NK-92 (cell line): ENCODE measurements around the gene EPS15.
"Not testable (repeated sequence)": the region's sequence is repeated elsewhere in the genome, so short reads cannot be mapped to it uniquely, and the experiment has no call there.

Experiments
- DNase-seq: peaks from one replicate; lab custom pipeline; 2025; ENCODE audit not compliant: unreplicated experiment; lab: John Stamatoyannopoulos, UW

The EPS15 gene

GRCh38 chr1:51515982-51516648 lies 3.0 kb downstream of the EPS15 start:
- DNase-seq: no peak

DNA sequence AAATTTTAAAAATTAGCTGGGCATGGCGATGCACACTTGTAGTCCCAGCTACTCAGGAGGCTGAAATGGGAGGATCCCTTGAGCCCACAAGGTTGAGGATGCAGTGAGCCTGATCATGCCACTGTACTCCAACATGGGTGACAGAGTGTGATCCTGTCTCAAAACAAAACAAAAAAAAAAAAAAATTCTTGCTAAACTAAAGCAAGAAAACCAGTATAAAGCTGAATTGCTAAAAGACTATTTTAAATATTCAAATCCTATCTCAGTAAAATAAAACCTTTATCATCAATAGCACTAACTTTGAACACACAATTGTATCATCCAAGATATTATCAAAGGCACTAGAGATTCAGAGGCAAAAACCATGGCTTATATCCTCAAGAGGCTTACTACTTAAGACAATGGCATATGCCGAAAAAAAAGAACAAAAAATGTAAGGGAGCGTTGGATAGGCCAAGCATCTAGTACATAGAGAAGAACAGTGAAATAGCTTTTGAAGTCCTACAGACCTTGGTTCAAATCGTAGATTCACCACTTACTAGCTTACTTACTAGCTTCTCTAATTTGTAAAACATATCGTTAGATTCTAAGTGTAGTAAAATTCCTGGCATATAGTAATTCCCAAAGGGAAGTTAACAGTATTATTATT lies 3.6 kb downstream of the EPS15 start:
- no peak for DNase-seq

GRCh38 chr1:51514733-51515132 lies 4.3 kb downstream of the EPS15 start:
- DNase-seq: no peak

DNA sequence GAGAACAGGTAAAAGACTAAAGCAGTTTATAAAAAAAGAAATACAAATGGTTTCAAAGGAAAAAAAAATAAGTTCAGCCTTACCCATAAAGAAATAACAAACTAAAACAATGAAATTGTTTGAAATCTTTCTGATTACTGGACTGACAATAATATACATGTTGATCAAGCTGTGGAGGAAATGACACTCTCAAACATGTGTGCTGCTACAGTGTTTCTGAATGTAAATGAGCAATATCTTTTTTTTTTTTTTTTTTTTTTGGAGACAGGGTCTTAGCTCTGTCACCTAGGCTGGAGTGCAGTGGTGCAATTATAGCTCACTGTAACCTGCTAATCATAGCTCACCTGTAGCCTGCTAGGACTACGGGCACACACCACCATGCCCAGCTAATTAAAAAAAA lies 6.5 kb downstream of the EPS15 start:
- DNase-seq: no peak

GRCh38 chr1:51512120-51512519 lies 6.9 kb downstream of the EPS15 start:
- no peak for DNase-seq

DNA sequence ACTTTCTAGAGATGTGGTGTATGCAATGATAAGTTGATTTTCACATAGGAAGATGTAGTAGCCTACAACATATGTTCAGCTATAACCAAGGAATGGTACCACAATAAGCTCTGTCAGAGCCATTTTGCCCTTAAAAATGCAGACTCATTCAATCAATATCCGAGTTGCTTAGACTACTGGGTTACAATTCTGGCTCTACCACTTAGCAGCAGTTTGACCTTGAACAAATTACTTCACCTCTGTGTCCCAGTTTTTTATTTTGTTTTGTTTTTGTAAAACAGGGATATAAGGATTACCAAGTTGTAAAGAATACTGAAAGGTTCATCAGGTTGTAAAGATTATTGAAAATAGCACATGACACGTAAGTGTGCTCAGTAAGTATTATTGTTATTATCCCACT lies 9.3 kb downstream of the EPS15 start:
- DNase-seq: no peak

DNA sequence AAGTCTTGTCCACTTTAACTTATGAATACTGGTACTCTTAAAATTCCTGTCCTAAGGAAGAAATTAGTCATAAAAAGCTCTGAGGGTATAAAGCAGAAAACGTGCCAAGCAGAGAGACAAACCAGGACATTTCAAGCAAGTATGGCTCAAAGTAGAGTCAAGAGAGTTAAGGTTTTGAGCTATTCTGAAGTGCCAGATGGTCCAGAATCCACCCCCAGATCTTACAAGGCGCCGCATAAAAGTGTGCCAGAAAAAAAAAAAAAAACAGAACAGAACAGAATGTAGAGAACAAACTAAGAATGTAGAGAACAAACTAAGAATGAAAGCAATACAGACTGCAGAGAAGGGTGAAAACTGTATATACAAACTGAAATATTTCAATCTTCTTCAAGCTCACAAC lies 12.5 kb downstream of the EPS15 start:
- no peak for DNase-seq

- DNase-seq: no peak
Observed at GRCh38 chr1:51504806-51505525, 14.1 kb downstream of the EPS15 start.

DNA sequence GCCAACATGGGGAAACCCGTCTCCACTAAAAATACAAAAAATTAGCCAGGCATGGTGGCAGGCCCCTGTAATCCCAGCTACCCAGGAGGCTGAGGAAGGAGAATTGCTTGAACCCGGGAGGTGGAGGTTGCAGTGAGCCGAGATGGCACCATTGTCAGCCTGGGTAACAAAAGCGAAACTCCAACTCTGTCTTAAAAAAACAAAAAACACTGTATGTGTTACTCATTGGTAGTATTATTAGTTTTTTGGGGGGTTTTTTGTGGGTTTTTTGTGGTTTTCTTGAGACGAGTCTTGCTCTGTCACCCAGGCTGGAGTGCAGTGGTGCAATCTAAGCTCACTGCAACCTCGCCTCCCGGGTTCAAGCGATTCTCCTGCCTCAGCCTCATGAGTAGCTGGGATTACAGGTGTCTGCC lies 17.8 kb downstream of the EPS15 start:
- DNase-seq: not testable (repeated sequence)

GRCh38 chr1:51499694-51500093 lies 19.4 kb downstream of the EPS15 start:
- no peak for DNase-seq

GRCh38 chr1:51498924-51499323 lies 20.1 kb downstream of the EPS15 start:
- DNase-seq: no peak

DNA sequence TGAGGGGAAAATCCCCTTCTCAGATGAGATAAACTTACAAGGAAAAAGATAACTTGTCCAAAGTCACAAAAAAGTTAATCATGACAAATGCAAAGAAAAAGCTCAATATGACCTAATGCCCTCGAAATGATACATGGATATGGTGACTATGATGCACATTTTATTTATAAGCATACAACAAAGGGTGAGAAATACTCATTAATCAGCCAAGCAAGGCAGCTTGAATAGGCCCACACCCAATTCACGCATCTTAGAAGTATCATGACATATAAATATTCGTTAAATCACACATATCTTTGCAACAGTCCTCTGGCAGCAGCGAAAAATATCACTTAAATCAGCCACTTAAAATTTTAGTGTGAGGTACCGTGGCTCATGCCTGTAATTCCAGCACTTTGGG lies 21.7 kb downstream of the EPS15 start:
- no peak for DNase-seq

GRCh38 chr1:51494138-51494830 lies 24.8 kb downstream of the EPS15 start:
- DNase-seq: no peak

DNA sequence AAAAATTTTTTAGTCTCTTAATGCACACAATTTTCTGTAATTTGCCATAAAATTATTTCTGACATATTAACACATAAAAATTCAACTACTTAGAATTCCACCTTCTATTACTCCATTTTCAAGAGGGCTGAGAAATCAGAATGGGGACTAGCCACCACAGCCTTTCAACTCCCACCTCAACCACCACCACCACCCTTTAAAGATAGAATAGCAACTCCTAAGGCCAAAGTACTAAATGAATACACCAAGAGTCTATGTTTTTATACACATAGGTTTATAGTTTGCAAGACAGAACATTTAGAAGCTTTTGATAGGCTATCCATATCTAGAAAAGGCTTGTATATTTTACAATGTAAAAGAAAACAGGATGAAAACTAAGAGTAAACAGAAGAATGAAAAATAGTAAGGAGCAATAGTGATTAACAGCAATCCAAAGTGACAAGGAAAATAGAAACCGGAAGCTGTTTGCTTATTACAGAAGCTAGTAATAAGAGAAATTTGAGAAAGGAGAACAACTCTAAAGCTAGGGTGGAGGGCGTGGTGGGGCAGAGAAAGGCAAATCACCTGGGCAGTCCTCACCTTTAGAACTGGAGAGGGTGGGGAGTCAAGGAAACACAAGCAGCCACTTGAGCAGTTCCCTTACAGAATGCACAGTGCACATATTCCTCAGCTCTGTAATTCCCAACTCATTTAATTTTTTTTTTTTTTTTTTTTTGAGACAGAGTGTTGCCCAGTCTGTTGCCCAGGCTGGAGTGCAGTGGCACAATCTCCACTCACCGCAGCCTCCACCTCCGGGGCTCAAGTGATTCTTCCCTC lies 27.7 kb downstream of the EPS15 start:
- no peak for DNase-seq

DNA sequence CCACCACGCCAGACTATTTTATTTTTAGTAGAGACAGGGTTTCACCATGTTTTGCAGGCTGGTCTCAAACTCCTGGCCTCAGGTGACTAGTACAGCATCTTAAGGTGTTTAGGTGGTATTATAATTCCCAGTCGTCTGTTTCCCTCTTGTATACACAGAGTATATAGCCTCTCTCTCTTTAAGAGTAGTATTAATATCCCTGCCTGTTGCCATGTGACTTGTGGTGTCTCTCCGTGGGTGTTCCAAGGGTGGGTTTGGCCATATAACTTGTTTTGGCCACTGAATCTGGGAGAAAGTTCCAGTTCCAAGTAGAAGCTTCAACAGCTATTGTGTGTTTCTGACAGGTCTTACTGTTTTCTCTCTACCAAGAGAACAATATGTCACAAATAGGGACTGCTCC lies 29.6 kb downstream of the EPS15 start:
- DNase-seq: no peak

DNA sequence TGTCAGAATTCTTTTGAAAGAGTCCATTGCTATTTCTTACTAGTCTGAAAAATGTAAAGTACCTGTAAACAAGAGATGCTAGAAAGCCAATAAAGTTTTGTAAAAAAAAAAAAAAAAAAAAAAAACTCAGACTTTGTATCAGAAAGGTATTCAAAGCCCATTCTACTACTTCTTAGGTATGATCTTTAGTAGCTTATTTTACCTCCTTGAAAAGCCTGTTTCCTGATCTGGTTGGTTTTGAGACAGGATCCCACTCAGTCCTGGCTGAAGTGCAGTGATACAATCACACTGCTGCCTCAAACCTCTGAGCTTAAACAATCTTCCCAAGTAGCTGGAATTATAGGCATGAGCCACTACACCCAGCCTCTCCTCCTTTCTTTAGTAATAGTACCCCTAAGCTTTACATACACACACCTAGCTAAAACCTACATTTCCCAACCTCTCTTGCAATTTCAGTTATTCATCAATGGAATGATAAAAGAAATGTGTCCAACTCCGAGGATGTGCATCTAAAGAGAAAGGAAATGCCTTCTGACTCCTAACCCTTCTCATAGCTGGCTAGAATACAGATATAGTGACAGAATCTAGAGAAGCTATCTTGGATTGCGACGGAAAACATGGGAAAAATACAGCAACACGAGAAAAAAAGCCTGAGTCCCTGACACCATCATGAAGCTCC lies 30.6 kb downstream of the EPS15 start:
- no peak for DNase-seq

DNA sequence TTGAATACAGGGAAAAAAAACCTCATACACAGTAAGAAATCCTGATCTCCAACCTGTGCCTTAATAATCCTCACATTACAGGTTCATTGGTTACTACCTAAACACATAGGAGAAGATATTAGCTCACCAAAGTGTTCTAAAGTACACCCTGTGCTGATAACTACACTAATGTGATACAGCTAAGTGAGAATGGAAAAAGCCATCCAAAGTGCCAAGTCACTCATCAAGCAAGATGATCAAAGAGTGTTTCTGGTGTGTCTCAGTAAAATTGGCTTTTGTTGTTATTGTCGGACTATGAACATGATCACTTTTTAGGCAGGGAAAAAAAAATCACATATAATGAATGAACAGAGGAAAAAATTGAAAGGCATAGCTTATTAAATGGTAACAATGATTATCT lies 31.4 kb downstream of the EPS15 start:
- no peak for DNase-seq

DNA sequence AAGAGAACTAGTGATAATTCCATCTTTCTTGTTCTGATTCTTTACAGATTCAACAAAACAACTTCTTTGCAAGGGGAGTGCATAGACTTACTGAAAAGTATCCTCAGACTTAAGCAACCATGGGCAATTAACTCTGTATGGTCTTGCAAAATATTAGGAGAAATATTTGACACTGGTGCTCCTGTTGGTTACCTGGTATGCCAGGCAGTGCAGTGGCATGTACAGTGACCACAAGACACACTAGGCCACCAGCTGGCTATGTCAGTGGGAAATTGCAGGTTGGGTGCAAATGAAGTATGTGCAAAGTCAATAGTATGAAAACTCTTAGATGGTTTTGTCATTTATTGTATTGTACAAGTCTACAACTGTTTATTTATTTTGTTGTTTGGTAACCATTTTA lies 34.5 kb downstream of the EPS15 start:
- DNase-seq: no peak

DNA sequence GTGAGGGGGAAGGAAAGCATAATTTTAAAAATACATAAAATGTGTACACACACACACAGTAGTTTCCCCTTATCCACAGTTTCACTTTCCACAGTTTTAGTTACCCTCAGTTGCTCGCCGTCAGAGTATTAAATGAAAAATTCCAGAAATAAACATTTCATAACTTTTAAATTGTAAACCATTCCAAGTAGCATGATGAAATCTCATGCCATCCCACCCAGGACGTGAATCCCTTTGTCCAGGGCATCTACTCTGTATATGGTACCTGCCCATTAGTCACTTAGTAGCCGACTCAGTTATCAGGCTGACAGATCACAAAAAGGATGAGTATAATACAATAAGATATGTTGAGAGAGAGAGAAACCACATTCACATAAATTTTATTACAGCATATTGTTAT lies 36.2 kb downstream of the EPS15 start:
- no peak for DNase-seq

GRCh38 chr1:51474832-51475620 lies 44.0 kb downstream of the EPS15 start:
- not testable (repeated sequence) for DNase-seq
